Stimulated activated CD8-positive, alpha-beta memory T cell treated with anti-CD3 and anti-CD28 coated beads, Interleukin-15, amount 100 ng/mL, for 4 hours (primary cell): Measurements from ENCODE around the gene ZNF708.
"Not testable (repeated sequence)": the region's sequence is repeated elsewhere in the genome, so short reads cannot be mapped to it uniquely, and the experiment has no call there.

Experiments
- DNase-seq, 2 donors: peaks; one replicate each; pipeline ENCODE4 v3.0.0-alpha.2; 2020; ENCODE audit warnings: low read depth in 2 of 2

ZNF708 gene

GRCh38 chr19:21260164-21260847, 68.9 kb downstream of the ZNF708 start:
- no peak for DNase-seq

- DNase-seq: not testable (repeated sequence)
Measured at GRCh38 chr19:21259421-21260124, 69.6 kb downstream of the ZNF708 start.

GRCh38 chr19:21256722-21257121, 72.5 kb downstream of the ZNF708 start:
- DNase-seq: no peak
